Thoracic aorta (tissue), 2 donors: ENCODE results near the gene RAB11FIP3. TPM values are rescaled to one million over a fixed set of nuclear protein-coding genes. Genes with fewer than 3 reads are reported as not detected.

Source experiments
- ATAC-seq: fragments of 150-250 bp; one replicate; pipeline ENCODE4 v1.8.0; 2017; ENCODE audit warnings: low read depth; ENCODE audit not compliant: insufficient number of reproducible peaks, low FRiP score
- DNase-seq: peaks from one replicate; pipeline ENCODE4 v3.0.0-alpha.2; 2020; ENCODE audit warnings: low spot score
- H3K27ac ChIP-seq, 2 donors: fragments of 200-600 bp; sonication (generic); 1 replicate in 1 of 2; 2 replicates in 1 of 2; pipeline ENCODE4 v1.5.1; 2016; ENCODE audit warnings: mild to moderate bottlenecking in 2 of 2, moderate library complexity in 2 of 2
- H3K27me3 ChIP-seq: fragments of 200-600 bp; sonication (generic); replicated peaks from 2 replicates; pipeline ENCODE4 v1.6.0; 2016; ENCODE audit warnings: mild to moderate bottlenecking; ENCODE audit not compliant: insufficient read depth
- H3K36me3 ChIP-seq: fragments of 200-600 bp; sonication (generic); one replicate; pipeline ENCODE4 v1.5.1; 2016
- H3K4me1 ChIP-seq, 2 donors: fragments of 200-600 bp; sonication (generic); 1 replicate in 1 of 2; 2 replicates in 1 of 2; pipeline versions ENCODE4 v1.5.1 to v1.6.0; 2016; ENCODE audit warnings: low read depth in 2 of 2, mild to moderate bottlenecking in 1 of 2; ENCODE audit not compliant: control insufficient read depth in 1 of 2
- H3K4me3 ChIP-seq: fragments of 200-600 bp; sonication (generic); 2 replicates; pipeline ENCODE4 v1.5.1; 2016; ENCODE audit warnings: mild to moderate bottlenecking
- H3K9me3 ChIP-seq: fragments of 200-600 bp; sonication (generic); 2 replicates; pipeline ENCODE4 v1.5.1; 2016
- CTCF ChIP-seq: fragments of 200-600 bp; sonication (generic); IDR thresholded peaks from one replicate; pipeline ENCODE4 v1.5.1; 2019; ENCODE audit warnings: antibody characterized with exemption
- total RNA-seq, 2 donors: library from RNA; depleted of rRNA; stranded (reverse); fragments of >200 nt; gene quantifications; one replicate each; pipeline versions ENCODE4 v1.1.0 to v1.2.3, GENCODE V29; 2016

The RAB11FIP3 gene
- total RNA-seq, 2 donors from 2014 or later = 70.1 to 71.1 TPM

- no peak overlapping the region for H3K27ac ChIP-seq
- ATAC-seq (no peak), DNase-seq (no peak)
- H3K4me1 ChIP-seq = peaks cover 19 to 37% of the 10 kb centered on the region in 2 donors
- H3K36me3 ChIP-seq = no peaks in the 10 kb centered on the region
- no peaks in the 10 kb centered on the region for H3K9me3 ChIP-seq
- H3K27me3 ChIP-seq = no peaks in the 10 kb centered on the region
- no peak overlapping the region for H3K4me3 ChIP-seq
- TF ChIP-seq CTCF = no peak
These were observed 104.8 kb downstream of the RAB11FIP3 start for GRCh38 chr16:530111-530817.

- H3K4me1 ChIP-seq = peaks cover 11 to 23% of the 10 kb centered on the region in 2 donors
- H3K4me3 ChIP-seq = no peak overlapping the region
- TF ChIP-seq CTCF = no peak
- no peaks in the 10 kb centered on the region for H3K27me3 ChIP-seq
- no peak overlapping the region for H3K27ac ChIP-seq
- ATAC-seq (no peak), DNase-seq (no peak)
- H3K9me3 ChIP-seq = no peaks in the 10 kb centered on the region
- no peaks in the 10 kb centered on the region for H3K36me3 ChIP-seq
These were observed 106.2 kb downstream of the RAB11FIP3 start for GRCh38 chr16:531494-532125.

GRCh38 chr16:533391-534123 is 108.1 kb downstream of the RAB11FIP3 start:
- peaks cover 8 to 18% of the 10 kb centered on the region in 2 donors for H3K4me1 ChIP-seq
- H3K27ac ChIP-seq = no peak overlapping the region
- H3K36me3 ChIP-seq = no peaks in the 10 kb centered on the region
- ATAC-seq (no peak), DNase-seq (no peak)
- H3K27me3 ChIP-seq = no peaks in the 10 kb centered on the region
- TF ChIP-seq CTCF = no peak
- H3K9me3 ChIP-seq = no peaks in the 10 kb centered on the region
- no peak overlapping the region for H3K4me3 ChIP-seq

GRCh38 chr16:534135-534534 is 108.7 kb downstream of the RAB11FIP3 start:
- H3K9me3 ChIP-seq = no peaks in the 10 kb centered on the region
- no peaks in the 10 kb centered on the region for H3K27me3 ChIP-seq
- DNase-seq (no peak), ATAC-seq (no peak)
- H3K27ac ChIP-seq = no peak overlapping the region
- no peaks in the 10 kb centered on the region for H3K36me3 ChIP-seq
- no peak overlapping the region for H3K4me3 ChIP-seq
- TF ChIP-seq CTCF = no peak
- H3K4me1 ChIP-seq = peaks cover 5 to 12% of the 10 kb centered on the region in 2 donors

- no peak for TF ChIP-seq CTCF
- H3K9me3 ChIP-seq = no peaks in the 10 kb centered on the region
- ATAC-seq (no peak), DNase-seq (no peak)
- H3K27ac ChIP-seq = no peak overlapping the region
- H3K36me3 ChIP-seq = no peaks in the 10 kb centered on the region
- H3K4me3 ChIP-seq = no peak overlapping the region
- no peaks in the 10 kb centered on the region for H3K27me3 ChIP-seq
- peaks cover 0 to 4% of the 10 kb centered on the region in 2 donors for H3K4me1 ChIP-seq
These were observed 109.5 kb downstream of the RAB11FIP3 start for GRCh38 chr16:534856-535445.
